ENCODE results near the gene PRSS36.

DNA sequence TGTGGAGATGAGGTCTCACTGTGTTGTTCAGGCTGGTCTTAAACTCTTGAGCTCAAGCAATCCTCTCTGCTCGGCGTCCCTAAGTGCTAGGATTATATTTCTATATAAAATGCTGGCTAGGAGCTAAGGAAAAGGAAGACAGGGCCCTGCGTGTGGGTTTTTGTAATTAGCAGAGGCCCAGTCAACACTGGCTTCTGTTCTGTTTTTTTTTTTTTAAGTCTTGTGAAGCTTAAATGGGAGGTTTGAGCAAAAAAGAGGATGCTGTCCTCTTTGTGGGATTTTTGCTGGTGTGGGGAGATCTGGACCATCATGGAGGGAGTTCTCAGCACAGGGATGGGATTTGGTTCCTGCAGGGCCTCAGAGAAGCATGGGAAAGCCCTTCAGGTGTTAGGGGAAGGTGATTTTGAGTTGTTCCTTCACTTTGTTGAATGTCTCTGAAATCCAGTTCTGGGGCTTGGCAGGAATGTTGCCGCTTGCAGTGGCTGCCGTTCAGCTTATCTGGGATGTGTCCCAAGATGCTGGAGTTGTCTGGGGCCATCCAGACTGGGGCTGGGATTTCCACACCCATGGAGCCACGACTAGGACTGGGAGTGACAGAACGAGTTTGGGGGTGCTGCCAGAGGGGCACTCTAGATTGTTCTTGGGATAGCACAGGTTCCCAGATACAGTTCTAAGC is 48.5 kb upstream of the PRSS36 start:
- no peak for TF ChIP-seq POLR2A (IDR thresholded peaks at IDR 0.05)
- TF ChIP-seq, protein P1, sequence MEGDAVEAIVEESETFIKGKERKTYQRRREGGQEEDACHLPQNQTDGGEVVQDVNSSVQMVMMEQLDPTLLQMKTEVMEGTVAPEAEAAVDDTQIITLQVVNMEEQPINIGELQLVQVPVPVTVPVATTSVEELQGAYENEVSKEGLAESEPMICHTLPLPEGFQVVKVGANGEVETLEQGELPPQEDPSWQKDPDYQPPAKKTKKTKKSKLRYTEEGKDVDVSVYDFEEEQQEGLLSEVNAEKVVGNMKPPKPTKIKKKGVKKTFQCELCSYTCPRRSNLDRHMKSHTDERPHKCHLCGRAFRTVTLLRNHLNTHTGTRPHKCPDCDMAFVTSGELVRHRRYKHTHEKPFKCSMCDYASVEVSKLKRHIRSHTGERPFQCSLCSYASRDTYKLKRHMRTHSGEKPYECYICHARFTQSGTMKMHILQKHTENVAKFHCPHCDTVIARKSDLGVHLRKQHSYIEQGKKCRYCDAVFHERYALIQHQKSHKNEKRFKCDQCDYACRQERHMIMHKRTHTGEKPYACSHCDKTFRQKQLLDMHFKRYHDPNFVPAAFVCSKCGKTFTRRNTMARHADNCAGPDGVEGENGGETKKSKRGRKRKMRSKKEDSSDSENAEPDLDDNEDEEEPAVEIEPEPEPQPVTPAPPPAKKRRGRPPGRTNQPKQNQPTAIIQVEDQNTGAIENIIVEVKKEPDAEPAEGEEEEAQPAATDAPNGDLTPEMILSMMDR (IDR thresholded peaks at IDR 0.05), result no peak
